Measurements from ENCODE around the gene JARID2.

DNA sequence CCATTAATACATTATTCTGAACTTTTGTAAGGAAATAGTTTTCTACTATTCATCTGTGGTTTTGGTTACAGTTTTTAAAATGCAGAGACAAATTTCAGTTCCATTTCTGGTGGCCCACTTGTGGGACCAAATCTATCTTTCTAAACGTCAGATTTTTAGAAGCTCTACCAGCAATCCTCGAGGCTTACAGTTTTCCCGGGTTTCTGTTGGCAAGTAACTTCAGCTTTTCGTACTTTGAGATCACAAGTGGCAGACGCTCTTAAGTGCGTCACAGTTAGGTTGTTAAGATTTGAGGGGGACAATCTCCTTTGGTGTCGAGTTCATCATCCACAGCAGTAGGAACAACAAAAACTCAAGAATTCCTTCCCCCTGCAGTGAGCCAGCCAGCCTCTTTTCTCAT, 60.0 kb downstream of the JARID2 start:
- TF ChIP-seq, protein P1, sequence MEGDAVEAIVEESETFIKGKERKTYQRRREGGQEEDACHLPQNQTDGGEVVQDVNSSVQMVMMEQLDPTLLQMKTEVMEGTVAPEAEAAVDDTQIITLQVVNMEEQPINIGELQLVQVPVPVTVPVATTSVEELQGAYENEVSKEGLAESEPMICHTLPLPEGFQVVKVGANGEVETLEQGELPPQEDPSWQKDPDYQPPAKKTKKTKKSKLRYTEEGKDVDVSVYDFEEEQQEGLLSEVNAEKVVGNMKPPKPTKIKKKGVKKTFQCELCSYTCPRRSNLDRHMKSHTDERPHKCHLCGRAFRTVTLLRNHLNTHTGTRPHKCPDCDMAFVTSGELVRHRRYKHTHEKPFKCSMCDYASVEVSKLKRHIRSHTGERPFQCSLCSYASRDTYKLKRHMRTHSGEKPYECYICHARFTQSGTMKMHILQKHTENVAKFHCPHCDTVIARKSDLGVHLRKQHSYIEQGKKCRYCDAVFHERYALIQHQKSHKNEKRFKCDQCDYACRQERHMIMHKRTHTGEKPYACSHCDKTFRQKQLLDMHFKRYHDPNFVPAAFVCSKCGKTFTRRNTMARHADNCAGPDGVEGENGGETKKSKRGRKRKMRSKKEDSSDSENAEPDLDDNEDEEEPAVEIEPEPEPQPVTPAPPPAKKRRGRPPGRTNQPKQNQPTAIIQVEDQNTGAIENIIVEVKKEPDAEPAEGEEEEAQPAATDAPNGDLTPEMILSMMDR (IDR thresholded peaks at IDR 0.05; ENCODE audit: low read length): no peak
- TF ChIP-seq EZH2 (IDR thresholded peaks at IDR 0.05; ENCODE audit: borderline replicate concordance, low read length): no peak

Measured in OCI-LY1 (cell line).